ENCODE measurements around the gene CXCR4.

CXCR4 gene

GRCh38 chr2:136143603-136144451 is 25.9 kb upstream of the CXCR4 start:
- Histone ChIP-seq H3K27ac (ENCODE audit: low read length) (no peak overlapping the region), H3K79me2 (ENCODE audit: low read length) (no peaks in the 10 kb centered on the region), H3K9ac (ENCODE audit: low read length) (no peak overlapping the region), H3K36me3 (replicated peaks; ENCODE audit: low read depth, low read length) (no peaks in the 10 kb centered on the region), H2AFZ (ENCODE audit: low read depth, low read length) (no peak overlapping the region), H3K4me2 (ENCODE audit: low read length) (no peak overlapping the region), H3K4me3 (ENCODE audit: low read length) (no peak overlapping the region), H3K27me3 (ENCODE audit: low read depth, low read length) (peaks cover 89% of the 10 kb centered on the region), H3K9me3 (ENCODE audit: insufficient read depth, low read length) (no peaks in the 10 kb centered on the region), H4K20me1 (ENCODE audit: insufficient read depth, low read length) (no peaks in the 10 kb centered on the region), H3K4me1 (ENCODE audit: low read length) (peaks cover 20% of the 10 kb centered on the region)
- no peak for TF ChIP-seq EZH2phosphoT487 (IDR thresholded peaks at IDR 0.05; ENCODE audit: low read depth)
- TF ChIP-seq, protein P1, sequence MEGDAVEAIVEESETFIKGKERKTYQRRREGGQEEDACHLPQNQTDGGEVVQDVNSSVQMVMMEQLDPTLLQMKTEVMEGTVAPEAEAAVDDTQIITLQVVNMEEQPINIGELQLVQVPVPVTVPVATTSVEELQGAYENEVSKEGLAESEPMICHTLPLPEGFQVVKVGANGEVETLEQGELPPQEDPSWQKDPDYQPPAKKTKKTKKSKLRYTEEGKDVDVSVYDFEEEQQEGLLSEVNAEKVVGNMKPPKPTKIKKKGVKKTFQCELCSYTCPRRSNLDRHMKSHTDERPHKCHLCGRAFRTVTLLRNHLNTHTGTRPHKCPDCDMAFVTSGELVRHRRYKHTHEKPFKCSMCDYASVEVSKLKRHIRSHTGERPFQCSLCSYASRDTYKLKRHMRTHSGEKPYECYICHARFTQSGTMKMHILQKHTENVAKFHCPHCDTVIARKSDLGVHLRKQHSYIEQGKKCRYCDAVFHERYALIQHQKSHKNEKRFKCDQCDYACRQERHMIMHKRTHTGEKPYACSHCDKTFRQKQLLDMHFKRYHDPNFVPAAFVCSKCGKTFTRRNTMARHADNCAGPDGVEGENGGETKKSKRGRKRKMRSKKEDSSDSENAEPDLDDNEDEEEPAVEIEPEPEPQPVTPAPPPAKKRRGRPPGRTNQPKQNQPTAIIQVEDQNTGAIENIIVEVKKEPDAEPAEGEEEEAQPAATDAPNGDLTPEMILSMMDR (IDR thresholded peaks at IDR 0.05; ENCODE audit: low read depth, low read length), result no peak

- H3K9me3 ChIP-seq (ENCODE audit: insufficient read depth, low read length), result no peaks in the 10 kb centered on the region
- no peaks in the 10 kb centered on the region for H3K36me3 ChIP-seq (replicated peaks; ENCODE audit: low read depth, low read length)
- TF ChIP-seq EZH2phosphoT487 (IDR thresholded peaks at IDR 0.05; ENCODE audit: low read depth), result no peak
- TF ChIP-seq, protein P1 (IDR thresholded peaks at IDR 0.05; ENCODE audit: low read depth, low read length), result no peak
- no peak overlapping the region for H2AFZ ChIP-seq (ENCODE audit: low read depth, low read length)
- no peaks in the 10 kb centered on the region for H4K20me1 ChIP-seq (ENCODE audit: insufficient read depth, low read length)
- no peak overlapping the region for H3K9ac ChIP-seq (ENCODE audit: low read length)
- H3K79me2 ChIP-seq (ENCODE audit: low read length), result no peaks in the 10 kb centered on the region
- no peak overlapping the region for H3K27ac ChIP-seq (ENCODE audit: low read length)
- peaks cover 38% of the 10 kb centered on the region for H3K4me1 ChIP-seq (ENCODE audit: low read length)
- no peak overlapping the region for H3K4me2 ChIP-seq (ENCODE audit: low read length)
- H3K27me3 ChIP-seq (ENCODE audit: low read depth, low read length), result peaks cover 89% of the 10 kb centered on the region
- no peak overlapping the region for H3K4me3 ChIP-seq (ENCODE audit: low read length)
Observed at GRCh38 chr2:136141510-136142149, 23.7 kb upstream of the CXCR4 start.

DNA sequence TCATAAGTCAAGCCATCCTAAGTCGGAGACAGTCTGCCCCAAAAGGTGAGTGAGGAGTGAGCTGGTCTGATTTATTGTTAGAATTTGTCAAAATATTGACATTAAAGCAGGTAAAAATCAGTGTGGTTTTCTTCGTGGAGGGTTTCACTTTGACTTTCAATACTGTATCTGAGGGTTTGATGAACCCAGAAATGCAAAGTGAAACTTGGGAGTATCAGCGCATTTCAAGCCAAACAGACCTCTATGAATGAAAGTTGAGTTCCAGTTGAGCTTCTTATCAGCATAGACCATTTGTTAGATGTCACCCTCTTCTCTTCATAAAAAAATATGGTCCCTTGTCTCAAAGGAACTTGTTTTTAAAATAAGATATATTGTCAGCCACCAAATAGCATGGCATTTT is 21.7 kb upstream of the CXCR4 start:
- Histone ChIP-seq H3K9ac (ENCODE audit: low read length) (no peak overlapping the region), H3K4me3 (ENCODE audit: low read length) (peak overlapping the region; percentile 46), H3K36me3 (replicated peaks; ENCODE audit: low read depth, low read length) (no peaks in the 10 kb centered on the region), H3K4me1 (ENCODE audit: low read length) (peaks cover 56% of the 10 kb centered on the region), H3K4me2 (ENCODE audit: low read length) (peak overlapping the region; percentile 70), H2AFZ (ENCODE audit: low read depth, low read length) (no peak overlapping the region), H3K9me3 (ENCODE audit: insufficient read depth, low read length) (no peaks in the 10 kb centered on the region), H3K27ac (ENCODE audit: low read length) (no peak overlapping the region), H4K20me1 (ENCODE audit: insufficient read depth, low read length) (no peaks in the 10 kb centered on the region), H3K27me3 (ENCODE audit: low read depth, low read length) (peaks cover 69% of the 10 kb centered on the region), H3K79me2 (ENCODE audit: low read length) (no peaks in the 10 kb centered on the region)
- TF ChIP-seq EZH2phosphoT487 (IDR thresholded peaks at IDR 0.05; ENCODE audit: low read depth), result no peak
- TF ChIP-seq, protein P1 (IDR thresholded peaks at IDR 0.05; ENCODE audit: low read depth, low read length), result no peak

DNA sequence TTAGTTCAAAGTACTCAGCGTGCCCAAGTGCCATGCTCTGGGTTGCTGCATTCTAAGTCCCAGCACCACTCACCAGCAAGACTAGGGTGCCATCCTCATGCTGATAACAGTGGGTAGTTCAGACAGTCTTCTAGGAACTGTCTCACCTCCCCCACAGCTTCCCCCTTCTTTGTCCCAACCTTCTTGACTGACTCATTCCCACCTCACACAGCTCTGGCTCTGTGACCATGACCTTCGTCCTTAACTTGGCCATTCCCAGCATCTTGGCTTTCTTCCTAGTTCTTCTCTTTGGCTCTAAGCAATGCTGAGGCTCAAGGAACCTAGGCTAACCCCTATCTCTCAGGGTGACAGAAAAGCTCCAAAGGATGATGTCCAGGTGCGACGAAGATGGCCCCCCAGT is 20.0 kb upstream of the CXCR4 start:
- H3K27ac ChIP-seq (ENCODE audit: low read length), result no peak overlapping the region
- no peak overlapping the region for H3K4me2 ChIP-seq (ENCODE audit: low read length)

More for the DNA sequence above, 20.0 kb upstream of the CXCR4 start:
- Histone ChIP-seq H3K9ac (ENCODE audit: low read length) (no peak overlapping the region), H2AFZ (ENCODE audit: low read depth, low read length) (no peak overlapping the region), H3K4me3 (ENCODE audit: low read length) (no peak overlapping the region), H4K20me1 (ENCODE audit: insufficient read depth, low read length) (no peaks in the 10 kb centered on the region), H3K79me2 (ENCODE audit: low read length) (no peaks in the 10 kb centered on the region), H3K27me3 (ENCODE audit: low read depth, low read length) (peaks cover 55% of the 10 kb centered on the region), H3K9me3 (ENCODE audit: insufficient read depth, low read length) (no peaks in the 10 kb centered on the region), H3K36me3 (replicated peaks; ENCODE audit: low read depth, low read length) (no peaks in the 10 kb centered on the region), H3K4me1 (ENCODE audit: low read length) (peaks cover 69% of the 10 kb centered on the region)
- TF ChIP-seq, protein P1 (IDR thresholded peaks at IDR 0.05; ENCODE audit: low read depth, low read length), result no peak
- no peak for TF ChIP-seq EZH2phosphoT487 (IDR thresholded peaks at IDR 0.05; ENCODE audit: low read depth)

All from OCI-LY3 (cell line).